HG03565 (cell line): ENCODE measurements around the gene DBF4B.
A peak's percentile ranks its signal among the peaks of the same experiment; 100 is the strongest.
"Not testable (repeated sequence)": the region's sequence is repeated elsewhere in the genome, so short reads cannot be mapped to it uniquely, and the experiment has no call there.

Experiments
- ATAC-seq: cut with Tn5 transposase; IDR thresholded peaks from one replicate; pipeline ENCODE4 v1.9.1; 2021; ENCODE audit warnings: mild to moderate bottlenecking, moderate library complexity; ENCODE audit not compliant: unreplicated experiment

DBF4B gene, protein sequence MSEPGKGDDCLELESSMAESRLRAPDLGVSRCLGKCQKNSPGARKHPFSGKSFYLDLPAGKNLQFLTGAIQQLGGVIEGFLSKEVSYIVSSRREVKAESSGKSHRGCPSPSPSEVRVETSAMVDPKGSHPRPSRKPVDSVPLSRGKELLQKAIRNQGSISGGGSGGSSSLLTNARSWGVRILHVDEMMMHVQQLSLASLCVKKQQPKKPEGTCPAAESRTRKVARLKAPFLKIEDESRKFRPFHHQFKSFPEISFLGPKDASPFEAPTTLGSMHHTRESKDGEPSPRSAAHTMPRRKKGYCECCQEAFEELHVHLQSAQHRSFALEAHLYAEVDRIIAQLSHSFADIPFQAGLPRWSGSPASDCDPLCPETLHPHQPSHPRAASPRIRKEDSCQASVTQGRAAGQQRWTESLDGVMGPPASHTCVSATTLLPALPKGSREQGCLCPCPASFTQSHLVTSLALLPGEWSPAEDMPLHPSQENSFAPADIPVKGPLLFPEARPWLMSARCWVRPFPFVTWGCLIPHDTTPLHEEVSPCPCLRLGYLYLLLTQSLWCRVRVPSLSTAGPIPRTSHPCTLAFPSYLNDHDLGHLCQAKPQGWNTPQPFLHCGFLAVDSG

DNA sequence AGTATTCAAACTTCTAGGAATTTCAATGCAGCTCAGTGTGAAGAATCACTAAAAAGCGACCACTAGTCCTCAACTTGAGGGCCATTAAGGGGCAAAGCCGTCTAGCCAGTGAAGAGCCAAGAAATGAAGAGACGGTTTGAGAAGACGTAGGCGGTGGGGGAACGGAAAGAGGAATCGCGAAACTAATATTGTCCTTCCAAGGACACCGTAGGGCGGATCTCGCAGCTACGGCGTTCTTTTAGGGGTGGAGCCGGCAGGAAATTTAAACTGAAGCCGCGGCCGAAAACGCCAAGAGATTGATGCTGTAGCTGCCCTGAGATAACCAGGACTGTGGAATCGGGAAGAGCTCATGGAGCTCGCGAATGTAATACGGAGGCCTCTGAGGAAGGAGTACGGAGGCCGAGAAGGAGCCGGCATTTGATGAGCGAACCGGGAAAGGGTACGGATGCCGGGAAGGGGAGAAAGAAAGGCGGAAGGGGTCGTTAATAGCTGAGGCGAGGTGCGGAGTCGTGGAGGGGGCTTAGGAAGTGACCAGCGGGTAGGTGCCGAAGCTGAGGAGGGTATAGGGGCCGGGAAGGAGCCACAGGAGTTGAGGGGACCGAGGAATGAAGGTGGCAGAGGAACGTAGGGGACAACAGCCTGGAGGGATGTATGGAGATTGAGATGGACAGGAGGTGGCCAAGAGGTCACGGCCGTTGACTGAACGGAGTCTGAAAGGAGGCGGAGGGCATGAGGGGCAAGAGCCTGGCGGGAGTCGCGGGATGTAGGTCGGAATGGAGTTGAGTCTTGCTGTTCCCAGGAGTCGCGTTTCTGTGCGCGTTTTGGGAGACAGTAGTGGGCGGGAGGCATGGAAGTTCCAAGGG lies at the start of gene DBF4B:
TSS of gene DBF4B (plus strand) at position 265 of the 863 bp plus-strand sequence. CDS start at position 421, 156 bp downstream.
- no peak for ATAC-seq

DNA sequence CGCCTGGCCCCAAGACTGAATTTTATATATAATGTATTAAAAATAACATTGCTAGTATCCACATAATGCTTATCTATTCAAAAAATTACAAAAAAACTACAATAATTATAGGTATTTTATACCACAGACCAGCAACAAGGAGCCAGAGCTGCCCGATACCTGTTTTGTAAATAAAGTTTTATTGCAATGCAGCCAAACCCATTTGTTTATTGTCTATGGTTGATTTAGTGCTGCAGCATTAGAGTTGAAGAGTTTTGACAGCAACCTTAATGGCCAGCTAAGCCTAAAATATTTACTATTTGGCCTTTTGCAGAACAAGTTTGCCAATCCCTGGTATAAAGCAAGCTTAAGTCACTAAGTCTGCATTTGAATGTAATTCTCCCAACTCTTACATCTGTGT lies 46.6 kb upstream of the DBF4B start:
- no peak for ATAC-seq

DNA sequence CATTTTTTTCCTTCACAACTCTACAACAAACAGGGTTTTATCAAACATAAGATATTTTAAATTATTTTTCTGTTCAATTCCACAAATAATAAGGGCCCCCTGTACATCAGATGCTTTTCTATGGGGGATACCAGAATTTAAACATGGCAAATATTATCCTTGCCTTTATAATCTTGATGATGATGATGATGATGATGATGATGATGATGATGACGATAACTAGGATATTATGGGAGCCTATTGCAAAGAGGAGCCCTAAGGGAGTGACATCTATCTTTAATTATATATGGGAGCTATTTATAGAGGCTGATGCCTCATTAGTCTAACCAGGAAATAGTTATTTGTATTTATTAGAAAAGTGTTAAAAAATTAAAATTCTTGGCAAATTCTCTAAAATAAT lies 45.4 kb upstream of the DBF4B start:
- no peak for ATAC-seq

DNA sequence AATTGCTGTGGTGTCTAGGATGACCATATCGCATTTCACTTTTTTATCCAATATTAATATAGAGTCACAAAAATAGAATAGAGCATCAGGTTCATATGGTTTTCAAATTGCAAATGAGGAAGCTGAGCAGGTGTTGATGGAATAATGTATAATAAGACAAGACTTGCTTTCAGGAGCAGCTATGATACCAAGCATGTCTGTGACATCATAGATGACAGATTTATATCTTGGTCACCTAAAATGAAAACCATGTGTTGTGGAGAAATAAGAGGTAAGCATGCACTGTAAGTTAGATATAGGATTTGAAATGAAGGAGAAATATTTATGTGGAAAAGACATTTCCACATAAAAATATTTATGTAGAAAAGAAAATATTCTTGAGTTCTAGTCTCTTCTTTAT lies 43.6 kb upstream of the DBF4B start:
- ATAC-seq: no peak

DNA sequence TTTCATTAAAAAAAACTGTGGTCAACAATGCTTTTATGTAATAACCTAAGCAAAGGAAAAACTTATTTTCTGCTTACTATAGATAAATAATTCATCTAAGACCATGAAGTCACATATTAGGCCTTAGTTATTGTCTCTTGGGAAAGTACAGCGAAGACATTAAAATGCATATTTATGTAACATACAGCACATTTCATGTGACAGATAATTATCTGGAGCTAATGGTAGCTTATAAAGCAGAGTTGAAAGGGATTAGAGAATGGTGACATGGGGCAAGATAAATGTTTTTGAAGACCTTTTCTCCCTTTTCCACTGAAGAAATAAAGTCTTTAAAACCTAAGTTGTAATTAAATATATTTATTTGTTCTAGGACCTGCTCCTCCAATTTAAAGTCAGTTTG lies 42.5 kb upstream of the DBF4B start:
- ATAC-seq: no peak

DNA sequence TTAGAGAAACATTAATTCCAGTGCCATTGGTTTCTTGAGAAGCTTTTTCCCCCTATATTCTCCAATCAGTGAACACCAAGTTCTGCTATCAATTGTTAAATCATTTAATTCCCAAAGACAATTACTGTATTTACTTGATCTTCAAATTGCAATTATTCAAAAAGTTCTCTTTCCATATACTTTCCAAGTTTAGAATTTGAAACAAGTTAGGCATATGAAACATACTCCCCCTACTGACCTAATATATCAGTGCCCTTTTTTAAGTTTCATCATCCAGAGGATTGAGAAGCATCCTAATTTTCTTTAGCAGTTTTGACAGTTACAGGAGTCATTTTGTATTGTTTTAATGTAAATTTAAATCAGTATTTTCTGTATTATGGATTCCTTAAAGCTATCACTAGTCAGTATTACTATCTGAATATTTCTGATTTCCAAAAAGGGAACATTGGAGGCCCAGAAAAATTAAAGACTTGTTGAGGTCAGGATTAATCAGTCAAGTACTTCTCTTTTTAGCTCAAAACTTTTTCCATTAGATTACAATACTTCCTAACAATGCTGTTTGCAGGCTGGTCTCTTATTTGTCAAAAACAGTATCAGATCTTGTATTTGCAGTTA lies 35.9 kb upstream of the DBF4B start:
- no peak for ATAC-seq

DNA sequence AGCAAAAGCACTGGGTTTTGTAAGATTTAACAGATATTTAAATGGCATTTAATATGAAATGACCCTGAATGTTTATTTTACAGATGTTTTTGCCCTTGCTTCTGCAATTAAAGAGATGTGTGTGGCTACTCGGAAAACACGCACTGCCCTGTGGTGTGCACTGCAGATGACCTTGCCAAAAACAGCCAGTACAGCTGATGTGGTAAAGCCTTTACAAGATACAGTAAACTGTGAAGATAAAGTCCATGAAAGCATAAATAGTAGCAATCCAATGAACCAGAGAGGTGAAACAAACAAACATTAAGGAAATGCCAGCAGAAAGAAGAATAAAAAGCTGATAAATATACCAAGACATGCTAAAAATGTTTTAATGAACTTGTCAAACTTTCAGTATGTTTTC lies 34.6 kb upstream of the DBF4B start:
- no peak for ATAC-seq

DNA sequence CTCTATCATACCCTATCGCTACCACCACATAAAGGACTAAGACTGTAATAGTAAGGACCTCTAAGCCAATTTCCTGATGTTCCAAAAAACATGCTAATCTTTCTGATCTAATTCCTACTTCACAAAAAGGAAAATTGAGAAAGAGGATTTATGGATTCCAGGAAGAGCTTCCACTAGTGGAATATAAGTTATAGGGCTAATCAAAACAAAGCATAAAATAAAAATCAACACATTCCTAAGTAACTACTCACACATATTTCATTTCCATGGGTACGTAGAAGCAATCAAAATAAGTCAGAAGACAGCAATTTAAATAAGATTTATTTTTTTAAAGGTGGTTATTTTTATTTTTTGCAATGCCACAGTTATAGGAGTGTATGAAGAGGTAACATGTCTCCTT lies 31.3 kb upstream of the DBF4B start:
- ATAC-seq: no peak

DNA sequence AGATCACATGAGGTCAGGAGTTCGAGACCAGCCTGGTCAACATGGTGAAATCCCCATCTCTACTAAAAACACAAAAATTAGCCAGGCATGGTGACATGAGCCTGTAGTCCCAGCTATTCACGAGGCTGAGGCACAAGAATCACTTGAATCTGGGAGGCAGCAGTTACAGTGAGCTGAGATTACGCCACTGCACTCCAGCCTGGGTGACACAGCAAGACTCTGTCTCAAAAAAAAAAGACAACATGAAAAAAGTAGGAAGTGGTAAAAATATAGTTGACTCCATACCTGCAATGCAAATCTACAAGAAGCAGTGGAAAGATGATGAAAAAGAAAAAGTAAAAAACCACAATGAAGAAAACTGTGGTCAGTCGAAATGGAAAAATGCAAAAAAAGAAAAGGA lies 25.2 kb upstream of the DBF4B start:
- ATAC-seq: not testable (repeated sequence)

DNA sequence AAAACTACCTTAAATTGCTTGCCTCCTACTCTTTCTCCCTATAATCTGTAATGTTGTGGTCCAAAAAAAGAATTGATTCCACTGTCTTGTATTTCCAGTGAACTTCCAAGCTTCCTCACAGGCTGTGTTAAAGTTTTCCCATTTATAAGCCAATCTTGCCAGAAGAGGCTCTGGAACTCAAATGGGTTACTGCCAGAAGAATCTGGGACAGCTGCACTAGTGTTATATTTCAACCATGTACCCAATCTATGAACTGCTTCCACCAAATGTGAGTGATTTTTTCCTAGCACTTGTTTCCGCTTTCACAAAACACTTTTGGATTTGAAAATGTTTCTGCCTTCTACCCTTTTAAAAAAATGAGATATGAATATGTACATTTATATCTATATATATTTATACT lies 20.7 kb upstream of the DBF4B start:
- ATAC-seq: no peak

DNA sequence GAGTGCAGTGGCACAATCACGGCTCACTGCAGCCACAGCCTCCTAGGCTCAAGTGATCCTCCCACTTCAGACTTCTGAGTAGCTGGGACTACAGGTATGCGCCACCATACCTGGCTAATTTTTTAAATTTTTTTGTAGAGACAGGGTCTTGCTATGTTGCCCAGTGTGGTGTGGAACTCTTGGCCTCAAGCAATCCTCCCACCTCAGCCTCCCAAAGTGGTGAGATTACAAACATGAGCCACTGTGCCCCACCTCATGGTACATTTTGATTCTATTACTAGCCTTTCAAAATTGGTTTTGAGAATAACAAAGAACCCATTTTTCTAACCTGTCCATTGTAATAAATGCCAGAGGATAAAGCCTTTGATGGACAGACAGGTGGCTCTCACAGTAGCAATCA lies 20.3 kb upstream of the DBF4B start:
- no peak for ATAC-seq

DNA sequence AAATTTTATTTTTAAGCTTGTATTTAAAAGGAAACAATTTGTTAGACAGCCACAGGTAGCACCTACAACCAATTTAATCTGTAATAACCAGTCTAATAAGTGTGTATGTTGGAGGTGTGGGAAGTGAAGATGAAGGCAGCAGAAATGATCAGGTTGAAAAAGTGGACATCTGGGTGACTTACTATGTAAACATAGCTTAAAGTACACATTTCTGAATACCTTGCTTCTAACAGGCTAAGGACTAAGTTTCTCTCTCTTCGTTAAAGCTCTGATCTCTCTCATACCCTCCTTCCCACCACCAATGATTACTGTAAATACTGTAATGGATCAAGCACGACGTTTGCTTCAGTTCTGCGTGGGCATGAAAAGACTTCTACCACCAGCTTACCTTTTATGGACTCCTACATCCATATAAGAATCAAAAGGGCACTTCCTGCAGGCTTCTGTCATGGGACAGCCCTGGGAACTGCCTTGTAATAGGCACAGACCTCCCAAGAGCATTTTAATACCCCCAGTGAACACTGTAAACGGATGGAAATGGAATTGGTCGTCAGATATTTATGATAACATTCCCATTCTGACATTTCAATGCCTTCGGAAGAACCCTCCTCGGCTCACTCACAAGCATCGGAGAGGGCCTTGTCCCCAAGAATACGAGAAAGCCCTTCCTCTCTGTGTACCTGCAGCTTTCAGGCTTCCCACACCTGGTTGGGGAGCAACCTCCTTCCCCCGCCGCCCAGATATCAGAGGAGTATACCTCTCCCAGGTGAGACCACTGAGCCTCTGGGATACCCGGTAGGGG lies 19.6 kb upstream of the DBF4B start:
- ATAC-seq: no peak

DNA sequence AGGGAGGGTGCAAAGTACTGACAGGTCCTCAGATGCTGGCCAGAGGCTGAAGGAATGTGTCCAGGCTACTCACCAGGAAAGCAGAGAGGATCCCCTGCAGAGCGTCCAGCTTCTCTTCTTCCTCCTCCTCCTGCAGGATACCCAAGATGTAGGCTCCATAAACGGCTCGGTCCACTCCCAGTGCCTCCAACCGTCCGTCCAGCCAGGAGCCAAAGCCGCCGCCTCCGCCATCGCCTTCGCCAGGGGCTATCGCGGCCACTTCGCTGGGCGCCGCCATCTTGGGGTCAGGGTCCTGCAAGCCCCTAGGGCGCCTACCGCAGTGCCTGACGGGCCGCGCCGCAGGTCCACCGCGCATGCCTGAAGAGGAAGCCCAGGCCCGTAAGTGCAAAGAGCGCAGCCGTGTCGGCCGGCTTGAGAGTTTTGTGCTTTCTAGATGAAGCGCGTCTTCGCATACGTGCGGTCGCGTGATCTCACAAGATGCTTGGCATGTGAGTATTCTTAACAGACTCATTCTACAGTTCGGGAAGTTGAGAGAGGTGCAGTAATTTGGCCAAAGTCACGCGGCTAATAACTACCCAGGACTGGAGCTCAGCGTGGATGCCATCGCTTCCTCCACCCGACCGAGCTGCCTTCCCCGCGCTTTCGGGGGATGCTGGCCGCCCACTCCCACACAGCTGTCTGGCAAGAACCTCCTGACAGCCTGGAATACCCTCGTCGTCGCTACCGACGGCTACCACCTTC lies 18.8 kb upstream of the DBF4B start, which contains the start of gene CCDC43:
TSS of gene CCDC43 (minus strand) at position 300 of the 741 bp plus-strand sequence. CDS start at position 277, 23 bp downstream.
- peak; percentile 86 for ATAC-seq

DNA sequence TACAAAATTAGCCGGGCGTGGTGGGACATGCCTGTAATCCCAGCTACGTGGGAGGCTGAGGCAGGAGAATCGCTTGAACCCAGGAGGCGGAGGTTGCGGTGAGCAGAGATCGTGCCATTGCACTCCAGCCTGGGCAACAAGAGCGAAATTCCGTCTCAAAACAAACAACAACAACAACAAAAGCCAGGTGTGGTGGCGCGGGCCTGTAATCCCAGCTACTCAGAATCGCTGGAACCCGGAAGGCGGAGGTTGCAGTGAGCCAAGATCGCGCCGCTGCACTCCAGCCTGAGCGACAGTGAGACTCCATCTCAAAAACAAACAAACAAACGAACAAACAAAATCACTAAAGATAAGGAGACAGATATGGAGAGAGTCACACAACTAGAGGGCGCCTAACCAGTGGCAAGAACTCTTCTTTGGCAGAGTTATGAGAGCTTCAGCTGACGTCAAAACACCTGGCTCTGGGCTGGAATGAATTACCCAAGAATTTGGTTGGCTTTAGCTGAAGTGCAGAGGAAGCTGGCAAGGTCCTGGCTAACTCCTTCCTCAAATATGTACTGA lies 17.6 kb upstream of the DBF4B start:
- not testable (repeated sequence) for ATAC-seq

DNA sequence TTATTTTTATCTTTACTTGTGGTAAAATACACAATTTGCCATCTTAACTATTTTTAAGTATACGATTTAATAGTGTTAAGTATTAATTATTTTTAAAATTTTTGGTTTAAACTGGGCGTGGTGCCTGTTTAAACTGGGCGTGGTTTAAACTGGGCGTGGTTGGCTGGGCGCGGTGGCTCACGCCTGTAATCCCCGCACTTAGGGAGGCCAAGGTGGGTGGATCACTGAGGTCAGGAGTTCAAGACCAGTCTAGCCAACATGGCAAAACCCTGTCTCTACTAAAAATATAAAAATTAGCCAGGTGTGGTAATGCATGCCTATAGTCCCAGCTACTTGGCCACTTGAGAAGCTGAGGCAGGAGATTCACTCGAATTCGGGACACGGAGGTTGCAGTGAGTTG lies 14.9 kb upstream of the DBF4B start:
- ATAC-seq: no peak

DNA sequence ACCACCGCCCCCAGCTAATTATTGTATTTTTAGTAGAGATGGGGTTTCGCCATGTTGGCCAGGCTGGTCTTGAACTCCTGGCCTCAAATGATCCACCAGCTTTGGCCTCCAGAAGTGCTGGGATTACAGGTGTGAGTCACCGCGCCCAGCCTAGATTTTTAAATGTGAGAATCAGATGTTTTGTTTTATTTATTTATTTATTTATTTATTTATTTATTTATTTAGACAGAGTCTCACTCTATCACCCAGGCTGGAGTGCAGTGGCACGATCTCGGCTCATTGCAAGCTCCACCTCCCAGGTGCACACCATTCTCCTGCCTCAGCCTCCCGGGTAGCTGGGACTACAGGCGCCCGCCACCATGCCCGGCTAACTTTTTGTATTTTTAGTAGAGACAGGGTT lies 8.2 kb upstream of the DBF4B start:
- ATAC-seq: not testable (repeated sequence)

DNA sequence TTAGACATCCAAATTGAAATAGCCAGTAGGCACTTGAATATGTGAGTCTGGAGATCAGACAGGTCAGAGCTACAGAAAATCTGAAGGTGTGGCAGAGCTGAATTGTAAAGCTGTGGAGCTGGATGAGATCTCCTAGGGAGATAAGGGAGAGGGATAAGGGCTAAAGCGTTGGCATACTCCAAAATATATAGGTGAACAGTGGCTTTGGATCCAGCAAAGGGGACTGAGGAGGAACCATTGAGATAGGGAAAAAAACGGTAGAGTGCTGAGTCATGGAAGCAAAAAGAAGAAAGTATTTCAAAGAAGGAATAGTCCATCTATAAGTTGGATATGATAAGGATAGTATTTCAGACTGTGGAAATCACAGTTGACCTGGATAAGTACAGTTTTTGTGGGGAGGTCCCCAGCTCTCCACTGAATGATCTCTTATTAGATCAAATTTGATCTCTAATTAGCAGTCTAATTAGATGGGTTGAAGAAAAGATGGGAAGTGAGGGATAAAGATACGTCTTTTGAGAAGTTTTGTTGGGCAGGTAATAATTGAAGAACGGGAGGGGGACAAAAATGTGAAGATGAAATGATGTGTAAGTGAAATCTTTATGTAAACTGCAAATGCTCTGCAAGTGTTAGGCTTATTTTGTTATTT lies 587 bp upstream of the DBF4B start:
- ATAC-seq: no peak

DNA sequence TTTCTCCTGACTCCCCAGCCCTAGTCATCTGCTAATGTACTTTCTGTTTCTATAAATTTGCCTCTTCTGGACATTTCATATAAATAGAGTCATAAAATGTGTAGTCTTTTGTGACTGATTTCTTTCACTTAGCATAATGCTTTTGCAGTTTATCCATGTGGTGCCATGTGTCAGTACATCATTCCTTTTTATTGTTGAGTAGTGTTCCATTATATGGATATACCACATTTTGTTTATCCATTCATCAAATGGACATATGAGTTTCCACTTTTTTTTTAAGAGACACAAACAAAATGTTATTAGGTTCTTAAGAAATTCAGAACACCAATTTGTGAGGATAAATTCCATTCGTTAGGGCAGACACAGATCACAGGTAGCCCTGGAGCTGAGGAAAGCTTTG lies 11.0 kb downstream of the DBF4B start:
- ATAC-seq: no peak

DNA sequence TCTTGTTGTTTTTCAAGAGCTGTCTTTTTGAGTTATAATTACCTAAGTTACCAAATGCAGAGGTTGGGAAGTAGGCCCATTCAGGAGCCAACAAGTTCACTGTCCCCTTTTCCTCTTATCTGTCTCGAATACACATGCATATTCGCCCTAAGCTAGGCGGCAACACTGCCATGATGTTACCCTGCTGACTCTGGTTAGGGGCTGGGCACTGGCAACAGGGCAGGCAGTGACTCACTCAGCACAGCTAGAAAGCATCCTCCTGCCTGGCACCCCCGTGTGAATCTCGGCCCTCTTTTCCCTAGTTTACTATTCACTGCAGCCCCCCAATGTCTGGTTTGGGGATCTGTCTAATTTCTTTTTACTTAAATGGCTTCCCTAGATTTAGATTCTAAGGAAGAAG lies 13.8 kb downstream of the DBF4B start:
- ATAC-seq: no peak
